Fibroblast of skin of left quadriceps (primary cell): ENCODE data around the gene AMZ2.
"Not testable (repeated sequence)": the region's sequence is repeated elsewhere in the genome, so short reads cannot be mapped to it uniquely, and the experiment has no call there.

ENCODE experiments used
- DNase-seq, 2 experiments: peaks; one replicate each; pipeline ENCODE4 v3.0.0-alpha.2; 2013; ENCODE audit warnings: low read depth in 2 of 2

Gene AMZ2

GRCh38 chr17:68247445-68248198, at the start of gene AMZ2:
Gene AMZ2, plus strand, starts transcription at chr17:68248043. Its CDS starts 2,145 bp downstream, at chr17:68250188.
- peak; percentile 86 for DNase-seq

GRCh38 chr17:68198931-68199836, 48.7 kb upstream of the AMZ2 start:
- no peak for DNase-seq

GRCh38 chr17:68199837-68200688, 47.8 kb upstream of the AMZ2 start:
- DNase-seq: no peak

GRCh38 chr17:68200689-68201417, 47.0 kb upstream of the AMZ2 start:
- DNase-seq: peak; percentile 13 to 20

GRCh38 chr17:68201418-68201771, 46.4 kb upstream of the AMZ2 start:
- not testable (repeated sequence) for DNase-seq

GRCh38 chr17:68202321-68202720, 45.5 kb upstream of the AMZ2 start:
- not testable (repeated sequence) for DNase-seq

GRCh38 chr17:68204736-68205135, 43.1 kb upstream of the AMZ2 start:
- no peak for DNase-seq

- DNase-seq: peak; percentile 66 to 69
Measured at GRCh38 chr17:68205251-68205807, 42.5 kb upstream of the AMZ2 start.

- DNase-seq: no peak
Measured at GRCh38 chr17:68205808-68206720, 41.8 kb upstream of the AMZ2 start.

- no peak for DNase-seq
Measured at GRCh38 chr17:68207651-68208253, 40.1 kb upstream of the AMZ2 start.

GRCh38 chr17:68208651-68209050, 39.2 kb upstream of the AMZ2 start:
- not testable (repeated sequence) for DNase-seq

GRCh38 chr17:68209191-68209900, 38.5 kb upstream of the AMZ2 start:
- DNase-seq: not testable (repeated sequence)

GRCh38 chr17:68210570-68211315, 37.1 kb upstream of the AMZ2 start:
- no peak for DNase-seq

- DNase-seq: not testable (repeated sequence)
Measured at GRCh38 chr17:68213428-68214411, 34.1 kb upstream of the AMZ2 start.

GRCh38 chr17:68215453-68215852, 32.4 kb upstream of the AMZ2 start:
- not testable (repeated sequence) for DNase-seq

- not testable (repeated sequence) for DNase-seq
Measured at GRCh38 chr17:68219429-68219828, 28.4 kb upstream of the AMZ2 start.

GRCh38 chr17:68220186-68220585, 27.7 kb upstream of the AMZ2 start:
- DNase-seq: not testable (repeated sequence)
